IPS DF 6.9 (cell line): ENCODE results near the gene GOLPH3L.
"Not testable (repeated sequence)": the region's sequence is repeated elsewhere in the genome, so short reads cannot be mapped to it uniquely, and the experiment has no call there.

Experiments
- DNase-seq: peaks from one replicate; pipeline ENCODE4 v3.0.0-alpha.2; 2013; ENCODE audit warnings: low read depth, low spot score
- H3K27ac ChIP-seq: one replicate; pipeline ENCODE4 v1.5.1; 2013; ENCODE audit warnings: low read length, control low read depth
- H3K27me3 ChIP-seq: 2 replicates; pipeline ENCODE4 v1.6.1; 2013; ENCODE audit warnings: mild to moderate bottlenecking, low read length; ENCODE audit not compliant: control insufficient read depth, insufficient read depth
- H3K36me3 ChIP-seq: 2 replicates; pipeline ENCODE4 v1.6.1; 2013; ENCODE audit warnings: low read length; ENCODE audit not compliant: control insufficient read depth, insufficient read depth
- H3K4me1 ChIP-seq: 2 replicates; pipeline ENCODE4 v1.6.1; 2013; ENCODE audit warnings: low read length; ENCODE audit not compliant: control insufficient read depth, insufficient read depth
- H3K4me3 ChIP-seq: 2 replicates; pipeline ENCODE4 v1.5.1; 2013; ENCODE audit warnings: mild to moderate bottlenecking, low read length
- H3K9me3 ChIP-seq: 2 replicates; pipeline ENCODE4 v1.6.1; 2013; ENCODE audit warnings: low read length, inconsistent platforms; ENCODE audit not compliant: control insufficient read depth, insufficient read depth
- WGBS: extraction: QIAGEN DNeasy Blood & Tissue Kit; methylation state at CpG from one replicate; pipeline ENCODE4 v1.1.7; 2013; ENCODE audit warnings: mixed read lengths, missing lambda C conversion rate; ENCODE audit not compliant: insufficient read length, insufficient coverage; 5-methylcytosine and 5-hydroxymethylcytosine counted together

GOLPH3L gene

DNA sequence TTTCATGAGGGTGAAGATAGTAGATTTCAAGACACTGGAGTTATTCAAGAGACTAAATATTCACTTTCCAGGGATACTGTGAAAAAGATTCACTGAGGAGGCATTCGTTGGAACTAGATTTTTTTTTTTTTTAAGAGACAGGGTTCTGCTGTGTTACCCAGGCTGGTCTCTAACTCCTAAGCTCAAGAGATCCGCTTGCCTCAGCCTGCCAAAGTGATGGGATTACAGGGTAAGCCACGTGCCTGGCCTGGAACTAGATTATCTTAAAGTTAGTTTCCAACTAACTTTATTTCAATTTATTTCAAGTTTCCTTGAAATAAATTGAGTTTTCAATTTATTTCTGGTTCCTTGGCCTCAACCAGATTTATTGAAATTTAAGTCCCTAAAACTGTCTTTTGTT is 93.2 kb downstream of the GOLPH3L start:
- no peaks in the 10 kb centered on the region for H3K36me3 ChIP-seq
- no peak for DNase-seq
- peaks cover 2% of the 10 kb centered on the region; the same call in 1 of the 2 replicates for H3K4me1 ChIP-seq
- no CpG with 5 or more reads among the region's 3 CpGs for WGBS
- H3K27ac ChIP-seq = no peak overlapping the region
- no peaks in the 10 kb centered on the region for H3K27me3 ChIP-seq
- no peaks in the 10 kb centered on the region for H3K9me3 ChIP-seq
- H3K4me3 ChIP-seq = no peak overlapping the region

DNA sequence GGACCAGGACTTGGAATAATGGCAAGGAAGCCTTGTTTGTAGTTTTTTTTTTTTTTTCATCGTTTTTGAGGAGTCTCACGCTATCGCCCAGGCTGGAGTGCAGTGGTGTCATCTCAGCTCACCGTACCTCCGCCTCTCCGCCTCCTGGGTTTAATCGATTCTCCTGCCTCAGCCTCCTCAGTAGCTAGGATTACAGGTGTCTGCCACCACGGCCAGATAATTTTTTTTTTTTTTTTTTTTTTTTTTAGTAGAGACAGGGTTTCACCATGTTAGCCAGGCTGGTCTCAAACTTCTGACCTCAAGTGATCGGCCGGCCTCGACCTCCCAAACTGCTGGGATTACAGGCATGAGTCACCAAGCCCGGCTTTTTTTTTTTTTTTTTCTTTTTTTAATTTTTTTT is 94.6 kb downstream of the GOLPH3L start:
- no CpG with 5 or more reads among the region's 12 CpGs for WGBS
- H3K27me3 ChIP-seq, H3K27ac ChIP-seq: not testable (repeated sequence)

DNA sequence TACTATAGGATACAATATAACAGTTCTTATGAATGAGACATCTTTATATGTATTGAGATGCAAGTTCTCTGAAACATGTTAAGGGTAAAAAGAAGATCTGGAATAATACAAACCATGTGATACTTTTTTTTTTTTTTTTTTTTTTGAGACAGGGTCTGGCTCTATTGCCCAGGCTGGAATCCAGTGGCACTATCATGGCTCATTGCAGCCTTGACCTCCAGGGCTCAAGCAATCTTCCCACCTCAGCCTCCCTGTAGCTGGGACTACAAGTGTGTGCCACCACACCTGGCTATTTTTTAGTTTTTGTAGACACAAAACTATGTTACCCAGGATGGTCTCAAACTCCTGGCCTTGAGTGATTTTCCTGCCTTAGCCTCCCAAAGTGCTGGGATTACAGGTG is 95.4 kb downstream of the GOLPH3L start:
- no peak overlapping the region for H3K27ac ChIP-seq
- H3K4me1 ChIP-seq = peaks cover 2% of the 10 kb centered on the region; the same call in 1 of the 2 replicates
- no peaks in the 10 kb centered on the region for H3K36me3 ChIP-seq
- no peak overlapping the region for H3K4me3 ChIP-seq
- no peaks in the 10 kb centered on the region for H3K27me3 ChIP-seq
- H3K9me3 ChIP-seq = no peaks in the 10 kb centered on the region
- no peak for DNase-seq

More for the DNA sequence above, 94.6 kb downstream of the GOLPH3L start:
- not testable (repeated sequence) for H3K9me3 ChIP-seq, H3K4me1 ChIP-seq, H3K4me3 ChIP-seq, H3K36me3 ChIP-seq, DNase-seq

DNA sequence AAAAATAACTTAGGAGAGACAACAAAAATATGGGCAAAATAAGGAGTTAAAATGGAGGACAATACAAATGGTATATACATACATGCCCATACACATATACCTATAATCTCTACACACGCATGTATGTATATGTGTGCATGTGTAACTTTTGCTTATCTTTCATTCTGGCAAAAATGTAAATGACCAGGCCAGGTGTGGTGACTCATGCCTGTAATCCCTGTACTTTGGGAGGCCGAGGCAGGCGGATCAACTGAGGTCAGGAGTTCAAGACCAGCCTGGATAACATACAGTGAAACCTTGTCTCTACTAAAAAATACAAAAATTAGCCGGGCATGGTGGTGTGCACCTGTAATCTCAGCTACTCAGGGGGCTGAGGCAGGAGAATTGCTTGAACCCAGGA is 98.6 kb downstream of the GOLPH3L start:
- no CpG with 5 or more reads among the region's 4 CpGs for WGBS
- H3K36me3 ChIP-seq, H3K4me1 ChIP-seq, H3K9me3 ChIP-seq, H3K4me3 ChIP-seq, H3K27me3 ChIP-seq, DNase-seq, H3K27ac ChIP-seq: not testable (repeated sequence)

DNA sequence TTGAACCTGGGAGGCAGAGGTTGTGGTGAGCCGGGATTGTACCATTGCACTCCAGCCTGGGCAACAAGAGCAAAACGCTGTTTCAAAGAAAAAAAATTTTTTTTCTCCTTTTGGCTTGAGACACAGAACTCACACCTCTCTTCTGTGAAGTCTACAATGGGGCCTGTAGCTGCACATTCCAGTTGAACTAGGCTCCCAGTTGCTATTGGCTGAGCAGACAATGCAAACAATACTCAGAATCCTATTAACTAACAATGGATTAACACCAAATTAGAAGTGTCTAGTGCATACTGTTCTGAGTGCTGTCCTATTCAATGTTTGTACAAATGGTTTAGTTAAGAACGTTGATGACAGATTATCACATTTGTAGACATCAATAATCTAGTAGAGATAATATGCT is 100.0 kb downstream of the GOLPH3L start:
- Histone ChIP-seq H3K4me3 (no peak overlapping the region), H3K27me3 (no peaks in the 10 kb centered on the region), H3K27ac (no peak overlapping the region), H3K36me3 (no peaks in the 10 kb centered on the region; the same call in 1 of the 2 replicates), H3K9me3 (peaks cover 1% of the 10 kb centered on the region; the same call in 1 of the 2 replicates), H3K4me1 (no peaks in the 10 kb centered on the region)
- WGBS = no CpG with 5 or more reads among the region's 3 CpGs
- no peak for DNase-seq
